ENCODE measurements around the gene CLCA1. TPM values are rescaled to one million over a fixed set of nuclear protein-coding genes. Genes with fewer than 3 reads are reported as not detected.

Gene CLCA1
- total RNA-seq, 1 donor from 2014 or later = not detected

- H3K9me3 ChIP-seq = no peaks in the 10 kb centered on the region
- H3K27ac ChIP-seq = no peak overlapping the region
- no peak for DNase-seq (ENCODE audit: extremely low spot score in 2 of 2)
- H3K27me3 ChIP-seq = no peaks in the 10 kb centered on the region
- no peaks in the 10 kb centered on the region for H3K4me1 ChIP-seq
- H3K4me3 ChIP-seq = no peak overlapping the region
- intact Hi-C loops (cut with DNase I) = no loop called here
- no peaks in the 10 kb centered on the region for H3K36me3 ChIP-seq
- TF ChIP-seq POLR2A (IDR thresholded peaks at IDR 0.05) = no peak
- no peak for TF ChIP-seq POLR2AphosphoS5 (IDR thresholded peaks at IDR 0.05; ENCODE audit: insufficient read depth in 1 of 2, low read depth in 1 of 2)
- TF ChIP-seq CTCF (IDR thresholded peaks at IDR 0.05) = no peak
Measured at GRCh38 chr1:86448670-86449069, 20.1 kb upstream of the CLCA1 start.

- Histone ChIP-seq H3K27me3 (no peaks in the 10 kb centered on the region), H3K4me1 (no peaks in the 10 kb centered on the region), H3K4me3 (no peak overlapping the region), H3K36me3 (no peaks in the 10 kb centered on the region), H3K9me3 (no peaks in the 10 kb centered on the region), H3K27ac (no peak overlapping the region)
- intact Hi-C loops (cut with DNase I) = no loop called here
- no peak for TF ChIP-seq POLR2A (IDR thresholded peaks at IDR 0.05)
- TF ChIP-seq POLR2AphosphoS5 (IDR thresholded peaks at IDR 0.05; ENCODE audit: insufficient read depth in 1 of 2, low read depth in 1 of 2) = no peak
- TF ChIP-seq CTCF (IDR thresholded peaks at IDR 0.05) = no peak
- no peak for DNase-seq (ENCODE audit: extremely low spot score in 2 of 2)
Measured at GRCh38 chr1:86449103-86449502, 19.6 kb upstream of the CLCA1 start.

- no peak for DNase-seq (ENCODE audit: extremely low spot score in 2 of 2)
- Histone ChIP-seq H3K27ac (no peak overlapping the region), H3K9me3 (no peaks in the 10 kb centered on the region), H3K4me3 (no peak overlapping the region), H3K27me3 (no peaks in the 10 kb centered on the region), H3K36me3 (no peaks in the 10 kb centered on the region), H3K4me1 (no peaks in the 10 kb centered on the region)
- intact Hi-C loops (cut with DNase I) = no loop called here
- no peak for TF ChIP-seq CTCF (IDR thresholded peaks at IDR 0.05)
- no peak for TF ChIP-seq POLR2AphosphoS5 (IDR thresholded peaks at IDR 0.05; ENCODE audit: insufficient read depth in 1 of 2, low read depth in 1 of 2)
- no peak for TF ChIP-seq POLR2A (IDR thresholded peaks at IDR 0.05)
Measured at GRCh38 chr1:86450847-86451246, 17.9 kb upstream of the CLCA1 start.

GRCh38 chr1:86453664-86454063 is 15.1 kb upstream of the CLCA1 start:
- Histone ChIP-seq H3K4me1 (no peaks in the 10 kb centered on the region), H3K9me3 (no peaks in the 10 kb centered on the region), H3K27me3 (no peaks in the 10 kb centered on the region), H3K36me3 (no peaks in the 10 kb centered on the region), H3K4me3 (no peak overlapping the region), H3K27ac (no peak overlapping the region)
- TF ChIP-seq CTCF (IDR thresholded peaks at IDR 0.05) (no peak), POLR2A (IDR thresholded peaks at IDR 0.05) (no peak), POLR2AphosphoS5 (IDR thresholded peaks at IDR 0.05; ENCODE audit: insufficient read depth in 1 of 2, low read depth in 1 of 2) (no peak)
- intact Hi-C loops (cut with DNase I) = no loop called here
- DNase-seq (ENCODE audit: extremely low spot score in 2 of 2) = no peak

- intact Hi-C loops (cut with DNase I) = no loop called here
- Histone ChIP-seq H3K36me3 (no peaks in the 10 kb centered on the region), H3K27ac (no peak overlapping the region), H3K4me3 (no peak overlapping the region), H3K9me3 (no peaks in the 10 kb centered on the region), H3K4me1 (no peaks in the 10 kb centered on the region), H3K27me3 (no peaks in the 10 kb centered on the region)
- DNase-seq (ENCODE audit: extremely low spot score in 2 of 2) = no peak
- TF ChIP-seq CTCF (IDR thresholded peaks at IDR 0.05) (no peak), POLR2AphosphoS5 (IDR thresholded peaks at IDR 0.05; ENCODE audit: insufficient read depth in 1 of 2, low read depth in 1 of 2) (no peak), POLR2A (IDR thresholded peaks at IDR 0.05) (no peak)
Measured at GRCh38 chr1:86455073-86455472, 13.7 kb upstream of the CLCA1 start.

All from vagina (tissue), 2 donors.